Measurements from ENCODE around the gene RPS27.

The RPS27 gene

DNA sequence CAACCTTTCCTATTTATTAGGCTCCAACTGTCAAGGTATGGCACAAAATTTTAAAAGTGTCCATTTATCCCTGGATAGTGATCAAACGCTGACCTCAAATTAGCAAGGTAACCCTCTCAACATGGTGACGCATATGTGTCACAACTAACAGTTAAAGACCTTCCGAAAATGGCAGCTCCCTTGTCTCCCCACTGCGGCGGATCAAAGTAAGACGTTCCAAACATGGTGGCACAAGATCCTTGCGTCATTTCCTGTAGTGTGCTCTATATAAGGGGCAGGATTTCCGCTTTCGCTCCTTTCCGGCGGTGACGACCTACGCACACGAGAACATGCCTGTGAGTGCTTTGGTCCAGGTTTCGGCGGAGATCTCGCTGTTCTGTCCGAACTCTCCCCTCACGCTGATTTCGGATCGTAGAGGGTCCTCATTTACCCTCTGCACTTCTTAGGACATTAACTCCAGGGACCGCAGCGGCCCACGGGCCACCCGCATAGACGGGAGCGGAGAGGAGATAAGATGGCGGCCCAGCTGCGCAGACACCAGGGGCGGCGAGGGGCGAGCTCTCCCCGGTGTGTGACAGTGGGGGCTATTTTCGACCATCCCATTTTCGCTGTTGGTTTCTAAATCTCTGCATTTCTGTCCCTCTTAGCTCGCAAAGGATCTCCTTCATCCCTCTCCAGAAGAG is at the start of gene RPS27:
TSS of gene RPS27 (plus strand) at position 295 of the 683 bp plus-strand sequence. CDS start at position 330, 35 bp downstream.
- Mint-ChIP-seq H3K36me3 (ENCODE audit: low read depth) (peaks cover 46% of the 10 kb centered on the region), H3K4me3 (peak within 1 kb of the TSS; percentile 98), H3K9me3 (no peaks in the 10 kb centered on the region), H3K27me3 (no peaks in the 10 kb centered on the region), H3K4me1 (ENCODE audit: low read depth) (peaks cover 53% of the 10 kb centered on the region), H3K27ac (peak within 1 kb of the TSS; percentile 99)

DNA sequence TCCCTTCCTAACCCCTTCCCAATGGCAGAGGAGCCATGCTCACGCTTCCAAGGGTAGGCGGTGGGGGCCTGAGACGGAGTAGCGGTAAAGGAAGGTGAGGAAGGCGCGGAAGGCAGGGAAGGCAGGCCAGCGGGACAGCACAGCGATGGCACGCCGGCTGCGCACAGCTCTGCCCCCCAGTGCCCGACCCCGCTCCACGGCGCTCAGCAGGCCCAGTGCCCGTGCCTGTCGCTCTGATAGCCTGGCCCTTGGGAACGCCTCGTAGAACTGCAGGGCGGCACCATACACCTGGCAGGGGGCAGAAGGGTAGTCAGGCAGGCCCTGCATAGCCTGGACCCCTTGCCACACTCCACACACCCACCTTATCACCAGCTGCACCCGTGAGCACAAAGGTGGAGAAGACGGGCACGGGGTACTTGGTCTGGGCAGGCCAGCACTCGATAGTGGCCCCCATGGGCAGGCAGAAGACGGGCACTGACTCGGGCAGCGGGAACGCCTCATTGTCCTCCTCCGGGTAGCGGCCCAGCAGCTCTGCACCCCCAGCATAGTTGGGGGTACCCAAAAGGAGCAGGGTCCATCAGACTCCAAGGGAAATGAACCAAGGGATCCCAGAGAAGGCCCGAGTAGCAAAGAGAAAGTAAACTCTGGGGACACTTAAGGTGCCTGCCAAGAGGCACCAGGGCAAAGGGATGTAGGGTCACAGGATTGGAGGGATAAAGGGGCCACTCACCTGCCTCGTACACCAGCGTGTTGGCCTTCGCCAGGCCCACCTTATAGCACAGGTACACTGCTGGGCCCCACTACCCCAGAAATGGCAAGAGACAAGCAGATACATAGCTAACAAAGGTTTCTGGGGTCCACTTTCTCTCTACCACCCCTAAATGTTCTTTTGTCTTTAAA is 48.5 kb upstream of the RPS27 start:
- peaks cover 29% of the 10 kb centered on the region for H3K4me1 Mint-ChIP-seq (ENCODE audit: low read depth)
- H3K27ac Mint-ChIP-seq, result no peak overlapping the region
- H3K36me3 Mint-ChIP-seq (ENCODE audit: low read depth), result peaks cover 58% of the 10 kb centered on the region
- H3K9me3 Mint-ChIP-seq, result no peaks in the 10 kb centered on the region
- H3K27me3 Mint-ChIP-seq, result no peaks in the 10 kb centered on the region
- H3K4me3 Mint-ChIP-seq, result no peak overlapping the region

DNA sequence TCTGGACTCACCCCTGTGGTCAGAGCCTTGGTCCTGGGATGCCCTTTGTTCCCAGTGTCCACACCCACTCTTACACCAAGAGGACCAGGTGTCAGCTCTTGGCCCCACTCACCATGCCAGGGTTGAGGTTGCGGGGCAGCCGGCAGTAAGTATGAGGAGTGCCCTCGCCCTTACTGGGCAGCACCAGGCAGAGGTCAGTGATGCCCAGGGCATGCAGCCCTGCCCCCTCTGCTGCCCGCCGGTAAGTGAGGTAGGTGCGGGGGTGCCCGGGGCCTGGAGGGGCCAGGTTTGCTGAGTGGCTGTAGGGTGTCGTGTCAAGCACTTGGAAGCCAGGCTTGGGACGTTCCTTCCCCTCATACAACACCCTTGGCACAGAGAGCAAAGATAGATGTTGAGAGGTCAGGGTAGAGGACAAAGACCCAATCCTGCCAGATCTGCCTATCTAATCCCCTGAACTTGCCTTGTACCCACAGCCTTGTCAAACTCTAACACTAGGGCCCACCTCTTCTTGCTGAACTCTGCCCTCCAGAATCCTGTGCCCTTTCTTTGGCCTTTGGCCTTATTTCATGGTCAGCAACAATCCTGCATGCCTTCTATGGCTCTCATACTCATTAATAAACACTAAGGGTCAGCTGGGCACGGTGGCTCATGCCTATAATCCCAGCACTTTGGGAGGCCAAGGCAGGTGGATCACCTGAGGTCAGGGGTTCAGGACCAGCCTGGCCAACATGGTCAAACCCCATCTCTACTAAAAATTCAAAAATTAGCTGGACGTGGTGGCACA is 47.6 kb upstream of the RPS27 start:
- Mint-ChIP-seq H3K9me3 (no peaks in the 10 kb centered on the region), H3K27ac (no peak overlapping the region), H3K4me1 (ENCODE audit: low read depth) (peaks cover 31% of the 10 kb centered on the region), H3K36me3 (ENCODE audit: low read depth) (peaks cover 51% of the 10 kb centered on the region), H3K4me3 (no peak overlapping the region), H3K27me3 (no peaks in the 10 kb centered on the region)

DNA sequence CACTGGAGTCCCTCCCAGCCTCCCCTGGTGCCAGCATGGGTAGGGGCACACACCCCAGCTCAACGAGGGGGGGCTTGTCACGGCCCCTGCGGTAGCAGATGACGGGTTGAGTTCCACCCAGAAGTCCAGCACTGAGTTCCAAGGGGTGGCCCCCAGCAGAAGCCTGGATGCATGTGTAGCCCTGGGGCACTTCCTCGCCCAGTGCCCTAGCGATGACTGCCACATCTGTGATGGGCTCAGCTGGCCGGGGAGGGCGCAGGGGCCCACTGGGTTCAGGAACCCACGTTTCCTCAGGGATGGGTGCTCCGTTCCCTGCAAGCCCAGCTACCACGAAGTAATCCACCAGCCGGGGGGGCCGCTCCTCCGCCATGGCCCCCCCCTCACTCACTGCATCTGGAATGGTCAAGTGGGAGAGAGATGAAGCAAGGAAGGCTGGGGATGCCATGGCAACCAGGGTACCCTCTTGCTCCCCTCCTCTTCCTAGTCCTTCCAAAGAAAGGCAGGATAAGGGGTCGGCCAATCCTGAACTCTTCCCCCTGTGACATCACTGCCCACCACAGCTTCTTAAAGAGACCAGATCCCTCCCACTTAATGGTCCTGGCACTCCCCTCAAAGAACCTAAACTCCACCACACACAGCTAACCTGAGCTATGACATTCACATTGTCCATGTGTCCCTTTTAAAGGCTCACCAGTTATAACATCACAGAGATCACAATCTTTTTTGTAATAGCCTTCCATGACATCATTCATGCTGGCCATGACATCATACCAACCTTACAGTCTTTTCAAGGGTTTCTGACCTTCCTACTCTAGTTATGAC is 46.3 kb upstream of the RPS27 start:
- H3K4me3 Mint-ChIP-seq, result peak overlapping the region; percentile 93
- H3K4me1 Mint-ChIP-seq (ENCODE audit: low read depth), result peaks cover 31% of the 10 kb centered on the region
- H3K36me3 Mint-ChIP-seq (ENCODE audit: low read depth), result peaks cover 49% of the 10 kb centered on the region
- H3K27ac Mint-ChIP-seq, result peak overlapping the region; percentile 83
- no peaks in the 10 kb centered on the region for H3K9me3 Mint-ChIP-seq
- H3K27me3 Mint-ChIP-seq, result no peaks in the 10 kb centered on the region

DNA sequence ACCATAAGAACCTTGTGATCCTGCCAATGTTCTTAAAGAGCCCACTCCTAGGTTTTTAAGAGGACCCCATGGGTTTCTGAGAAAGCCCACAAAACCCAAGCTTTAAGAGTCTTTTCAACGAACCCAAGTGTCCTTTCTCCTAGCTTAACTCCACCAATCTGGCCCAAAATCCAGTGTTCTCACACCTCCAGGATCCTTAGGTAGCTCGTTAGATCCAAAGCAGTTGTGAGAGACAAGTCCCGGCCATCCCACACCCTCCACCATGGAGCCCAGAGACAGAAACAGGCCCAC is 45.8 kb upstream of the RPS27 start:
- H3K27ac Mint-ChIP-seq, result peak overlapping the region; percentile 83
- peaks cover 31% of the 10 kb centered on the region for H3K4me1 Mint-ChIP-seq (ENCODE audit: low read depth)
- no peaks in the 10 kb centered on the region for H3K27me3 Mint-ChIP-seq
- H3K9me3 Mint-ChIP-seq, result no peaks in the 10 kb centered on the region
- H3K4me3 Mint-ChIP-seq, result peak overlapping the region; percentile 93
- peaks cover 46% of the 10 kb centered on the region for H3K36me3 Mint-ChIP-seq (ENCODE audit: low read depth)

DNA sequence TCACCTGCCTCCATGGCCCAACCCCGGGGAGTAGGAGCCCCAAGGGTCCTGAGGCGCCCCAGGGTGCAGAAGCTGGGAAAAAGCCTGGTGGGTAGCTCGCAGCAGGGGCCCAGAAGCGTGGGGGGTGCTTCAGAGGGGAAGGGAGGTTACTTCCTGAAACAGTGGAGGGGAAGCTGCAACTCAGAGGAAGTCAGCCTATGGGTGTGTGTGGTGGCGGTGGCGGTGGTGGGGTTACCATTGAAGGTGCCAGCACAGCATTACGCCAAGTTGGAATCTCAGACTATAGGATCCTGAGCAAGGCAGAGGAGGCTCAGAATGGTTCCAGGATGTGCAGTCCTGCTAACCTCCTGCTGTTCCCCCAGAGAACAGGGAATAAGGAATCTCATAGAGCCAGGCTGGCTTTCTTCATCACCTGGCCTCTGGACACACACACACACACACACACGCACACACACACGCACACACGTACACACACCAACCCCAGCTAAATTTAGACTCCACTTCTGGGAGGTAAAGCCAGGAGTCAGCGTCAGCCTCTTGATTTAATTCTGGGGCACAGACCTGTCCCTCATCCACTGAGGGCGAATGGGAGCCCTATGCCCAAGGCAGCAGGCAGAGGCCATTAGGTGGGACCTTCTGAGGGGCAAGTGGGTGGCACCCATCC is 45.3 kb upstream of the RPS27 start:
- H3K36me3 Mint-ChIP-seq (ENCODE audit: low read depth), result peaks cover 45% of the 10 kb centered on the region
- H3K27me3 Mint-ChIP-seq, result no peaks in the 10 kb centered on the region
- peak overlapping the region; percentile 93 for H3K4me3 Mint-ChIP-seq
- peak overlapping the region; percentile 83 for H3K27ac Mint-ChIP-seq
- peaks cover 30% of the 10 kb centered on the region for H3K4me1 Mint-ChIP-seq (ENCODE audit: low read depth)
- H3K9me3 Mint-ChIP-seq, result no peaks in the 10 kb centered on the region

DNA sequence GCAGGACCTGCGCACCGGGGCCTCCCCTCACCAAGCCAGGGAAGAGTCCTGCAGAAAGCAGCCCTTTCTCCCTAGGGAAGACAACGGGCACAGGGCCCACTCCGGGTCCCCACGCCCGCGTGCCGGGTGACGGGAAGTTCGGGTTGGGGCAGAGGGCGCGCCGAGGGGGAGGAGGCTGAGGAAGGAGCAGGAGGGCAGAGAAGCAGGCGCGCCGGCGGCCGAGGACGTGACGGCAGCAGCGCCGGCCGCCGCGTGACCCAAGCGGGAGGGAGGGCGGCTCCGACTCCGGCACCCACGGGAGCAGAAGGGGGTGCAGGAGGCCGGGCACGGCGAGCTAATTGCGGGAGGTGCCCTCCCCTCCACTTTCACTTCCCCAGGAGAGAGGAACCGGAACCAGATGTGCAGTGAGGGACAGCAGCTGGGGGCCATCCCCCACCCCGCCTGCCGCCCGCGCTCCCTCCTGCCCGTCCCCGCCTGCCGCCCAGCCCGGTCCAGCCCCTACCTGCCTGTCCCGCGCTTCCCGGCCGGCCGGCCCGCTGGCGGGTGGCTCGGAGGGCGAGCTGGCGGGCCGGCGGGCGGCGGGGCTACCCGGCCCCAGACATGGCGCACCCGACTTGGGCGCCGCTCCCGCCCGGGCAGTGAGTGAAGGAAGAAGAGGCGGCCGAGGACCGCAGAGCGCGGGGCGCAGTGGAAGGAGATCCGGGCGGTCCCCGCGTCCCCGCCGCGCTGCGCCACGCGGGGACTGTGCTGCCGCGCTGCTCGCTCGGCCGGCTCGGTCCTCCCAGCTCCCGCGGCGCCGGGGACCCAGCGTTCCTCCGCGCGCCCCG is 44.6 kb upstream of the RPS27 start:
- Mint-ChIP-seq H3K4me3 (peak overlapping the region; percentile 93), H3K36me3 (ENCODE audit: low read depth) (peaks cover 47% of the 10 kb centered on the region), H3K4me1 (ENCODE audit: low read depth) (peaks cover 26% of the 10 kb centered on the region), H3K27me3 (no peaks in the 10 kb centered on the region), H3K27ac (peak overlapping the region; percentile 83), H3K9me3 (no peaks in the 10 kb centered on the region)

DNA sequence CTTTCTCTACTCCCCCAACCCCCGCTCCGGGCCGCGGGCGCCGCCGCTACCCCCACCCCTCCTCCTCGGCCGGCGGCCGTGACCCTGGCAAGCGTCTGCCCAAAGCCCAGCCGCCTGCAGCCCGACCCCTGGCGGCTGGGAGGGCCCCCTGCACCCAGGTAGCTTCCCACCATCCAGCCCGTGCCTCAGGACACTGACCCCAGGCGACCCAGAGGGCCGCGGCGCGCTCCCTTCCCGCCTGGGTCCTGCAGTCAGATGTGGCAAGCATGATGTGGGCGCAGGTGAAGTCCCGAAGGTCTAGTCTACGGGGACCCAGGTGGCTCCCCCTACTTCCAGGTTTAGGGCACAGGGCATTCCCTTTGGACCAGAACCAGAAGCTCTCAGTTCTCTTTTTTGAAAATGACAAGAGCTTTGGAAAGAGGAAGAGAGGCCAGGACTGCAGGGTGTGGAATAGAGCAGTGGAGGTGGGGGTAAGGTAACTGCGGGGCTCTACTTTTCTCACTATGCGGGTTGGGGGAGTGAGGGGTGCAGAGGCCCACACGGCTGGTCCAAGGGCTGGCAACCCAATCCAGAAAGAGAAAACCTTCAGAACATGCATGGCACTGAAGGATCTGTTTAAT is 43.8 kb upstream of the RPS27 start, which contains the start of gene DENND4B:
TSS of gene DENND4B (minus strand) at position 97 of the 620 bp plus-strand sequence. CDS start 2,344 bp downstream, outside the sequence.
- no peaks in the 10 kb centered on the region for H3K27me3 Mint-ChIP-seq
- no peaks in the 10 kb centered on the region for H3K9me3 Mint-ChIP-seq
- peak within 1 kb of the TSS; percentile 93 for H3K4me3 Mint-ChIP-seq
- H3K36me3 Mint-ChIP-seq (ENCODE audit: low read depth), result peaks cover 48% of the 10 kb centered on the region
- H3K4me1 Mint-ChIP-seq (ENCODE audit: low read depth), result peaks cover 26% of the 10 kb centered on the region
- H3K27ac Mint-ChIP-seq, result peak within 1 kb of the TSS; percentile 83

DNA sequence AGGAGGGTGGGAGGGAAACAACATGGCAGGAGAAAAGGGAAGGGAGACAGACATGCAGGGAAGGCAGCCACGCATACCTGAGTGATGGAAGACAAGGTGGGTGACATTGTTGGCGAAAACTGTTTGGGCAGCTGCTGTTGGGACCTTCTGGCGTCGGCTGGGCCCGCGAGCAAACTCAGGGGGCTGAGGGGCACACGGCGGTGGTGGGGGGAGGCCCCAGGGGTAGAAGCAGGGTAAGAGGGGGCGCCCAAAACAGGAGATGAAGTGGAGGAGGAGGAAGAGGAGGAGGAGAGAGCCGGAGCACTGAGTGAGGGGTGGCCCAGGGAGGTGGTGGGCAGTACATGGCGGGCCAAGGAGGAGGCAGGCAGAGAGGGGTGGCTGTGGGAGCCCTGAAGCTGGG is 39.4 kb upstream of the RPS27 start:
- Mint-ChIP-seq H3K4me3 (no peak overlapping the region), H3K4me1 (ENCODE audit: low read depth) (peaks cover 27% of the 10 kb centered on the region), H3K27ac (peak overlapping the region; percentile 15), H3K9me3 (no peaks in the 10 kb centered on the region), H3K36me3 (ENCODE audit: low read depth) (peaks cover 51% of the 10 kb centered on the region), H3K27me3 (no peaks in the 10 kb centered on the region)

DNA sequence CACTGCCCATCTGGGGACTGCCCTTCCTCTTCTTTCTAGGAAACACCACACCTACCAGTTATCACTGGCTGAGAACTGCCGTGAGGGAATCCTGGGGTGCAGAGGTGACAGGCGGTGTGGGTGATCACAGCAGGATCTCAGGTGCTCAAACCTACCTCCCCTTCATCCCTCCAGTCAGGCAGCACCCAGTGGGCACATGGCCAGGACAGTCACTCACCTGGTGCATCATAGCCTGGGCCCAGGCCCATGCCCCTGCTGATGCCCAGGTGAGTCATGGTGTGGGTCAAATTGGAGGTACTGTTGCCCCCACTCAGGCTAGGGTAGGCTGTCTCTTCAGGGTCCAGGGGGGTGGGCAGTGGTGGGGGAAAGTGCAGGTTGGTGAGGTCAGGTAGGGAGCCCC is 38.8 kb upstream of the RPS27 start:
- H3K27ac Mint-ChIP-seq, result no peak overlapping the region
- no peak overlapping the region for H3K4me3 Mint-ChIP-seq
- H3K9me3 Mint-ChIP-seq, result no peaks in the 10 kb centered on the region
- H3K4me1 Mint-ChIP-seq (ENCODE audit: low read depth), result peaks cover 31% of the 10 kb centered on the region
- peaks cover 49% of the 10 kb centered on the region for H3K36me3 Mint-ChIP-seq (ENCODE audit: low read depth)
- H3K27me3 Mint-ChIP-seq, result no peaks in the 10 kb centered on the region

DNA sequence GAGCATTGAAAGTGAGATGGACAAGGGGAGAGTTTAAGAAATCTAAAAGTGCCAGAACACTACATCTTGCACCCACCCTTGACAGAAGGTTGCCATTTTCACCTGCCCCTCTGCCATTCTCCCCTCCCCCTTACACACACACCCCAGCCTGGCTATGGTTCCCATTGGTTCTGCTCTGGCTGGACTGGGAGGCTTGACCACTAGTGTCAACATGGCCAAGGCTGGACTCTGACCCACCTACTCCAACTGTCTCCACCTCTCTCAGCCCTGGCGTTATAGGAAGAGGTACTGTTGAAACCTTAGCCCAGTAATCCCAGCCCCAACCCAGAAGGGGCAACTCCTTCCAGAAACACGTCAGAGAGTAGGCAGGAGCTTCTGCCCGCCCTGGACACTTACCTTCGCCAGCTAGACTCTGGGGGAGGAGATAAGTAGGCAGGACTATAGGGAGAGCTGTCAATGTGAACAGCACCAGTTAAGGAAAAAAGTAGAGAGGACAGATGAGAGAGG is 36.6 kb upstream of the RPS27 start:
- H3K36me3 Mint-ChIP-seq (ENCODE audit: low read depth), result peaks cover 40% of the 10 kb centered on the region
- H3K27ac Mint-ChIP-seq, result peak overlapping the region; percentile 73
- no peak overlapping the region for H3K4me3 Mint-ChIP-seq
- H3K4me1 Mint-ChIP-seq (ENCODE audit: low read depth), result peaks cover 39% of the 10 kb centered on the region
- no peaks in the 10 kb centered on the region for H3K9me3 Mint-ChIP-seq
- no peaks in the 10 kb centered on the region for H3K27me3 Mint-ChIP-seq

DNA sequence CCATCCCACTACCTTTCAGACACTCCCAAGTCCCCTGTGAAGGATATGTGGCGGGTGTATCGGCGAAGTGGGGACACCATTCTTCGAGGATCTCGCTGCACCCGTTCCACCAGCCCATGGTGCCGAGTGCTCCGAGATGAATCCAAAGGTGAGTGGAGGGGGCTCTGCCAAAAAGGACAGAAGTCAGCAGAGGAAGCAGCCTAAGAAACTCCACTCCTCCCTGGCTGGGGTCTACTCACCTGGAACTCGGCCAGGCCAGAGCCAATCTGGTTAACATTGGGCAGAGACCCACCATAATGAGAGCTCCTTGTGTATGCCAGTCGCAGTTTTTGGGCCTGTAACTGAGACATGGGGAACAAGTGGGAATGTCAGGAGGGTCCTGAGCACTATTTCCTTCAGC is 35.7 kb upstream of the RPS27 start:
- Mint-ChIP-seq H3K9me3 (no peaks in the 10 kb centered on the region), H3K4me3 (no peak overlapping the region), H3K27ac (no peak overlapping the region), H3K36me3 (ENCODE audit: low read depth) (peaks cover 43% of the 10 kb centered on the region), H3K4me1 (ENCODE audit: low read depth) (peaks cover 46% of the 10 kb centered on the region), H3K27me3 (no peaks in the 10 kb centered on the region)
